Posterior vena cava (tissue), 2 donors: ENCODE results near the gene GRIK4. TPM values are rescaled to one million over a fixed set of nuclear protein-coding genes. Genes with fewer than 3 reads are reported as not detected.

Source experiments
- DNase-seq: peaks from one replicate; pipeline ENCODE4 v3.0.0-alpha.2; 2020; ENCODE audit warnings: low spot score
- intact Hi-C, 2 donors: fragments of 100-400 bp; cut with DNase I; formaldehyde crosslinking; loops; one replicate each; pipeline versions ENCODE4 v1.14.1 to v1.14.2; 2022 to 2023
- total RNA-seq, 2 donors: library from RNA; stranded (reverse); fragmentation: NEBNext Ultra II Directional; extraction: Animal tissue kit (Norgen Biotek cat#: 25700); gene quantifications; one replicate each; pipeline ENCODE4 v1.2.1, GENCODE V29; 2021
- donor health status: DM: yes; HTN: yes; CAD: no.
- donor health status: DM: yes; HTN: yes; CAD: no.

Gene GRIK4
- total RNA-seq, 2 donors from 2014 or later: 0.19 TPM; not detected in 1

GRCh38 chr11:120867531-120867930 is 356.0 kb downstream of the GRIK4 start:
- DNase-seq: no peak
- intact Hi-C loops: no loop called here

GRCh38 chr11:120867988-120868387 is 356.4 kb downstream of the GRIK4 start:
- intact Hi-C loops: no loop called here
- DNase-seq: no peak

- intact Hi-C loops: no loop called here
- DNase-seq: no peak
Observed at GRCh38 chr11:120869097-120869496, 357.5 kb downstream of the GRIK4 start.

- intact Hi-C loops: no loop called here
- no peak for DNase-seq
Observed at GRCh38 chr11:120869516-120870011, 358.0 kb downstream of the GRIK4 start.

- DNase-seq: no peak
- intact Hi-C loops: no loop called here
Observed at GRCh38 chr11:120871194-120871593, 359.6 kb downstream of the GRIK4 start.

- DNase-seq: no peak
- intact Hi-C loops: no loop called here
Observed at GRCh38 chr11:120871924-120872323, 360.4 kb downstream of the GRIK4 start.

- intact Hi-C loops: no loop called here
- DNase-seq: no peak
Observed at GRCh38 chr11:120873966-120874735, 362.6 kb downstream of the GRIK4 start.

- intact Hi-C loops: no loop called here
- DNase-seq: no peak
Observed at GRCh38 chr11:120875986-120876385, 364.4 kb downstream of the GRIK4 start.

- DNase-seq: no peak
- intact Hi-C loops: no loop called here
Observed at GRCh38 chr11:120877746-120878365, 366.3 kb downstream of the GRIK4 start.

- DNase-seq: no peak
- intact Hi-C loops: no loop called here
Observed at GRCh38 chr11:120878781-120879180, 367.2 kb downstream of the GRIK4 start.

GRCh38 chr11:120880498-120881175 is 369.1 kb downstream of the GRIK4 start:
- intact Hi-C loops: no loop called here
- no peak for DNase-seq

GRCh38 chr11:120881596-120881995 is 370.0 kb downstream of the GRIK4 start:
- intact Hi-C loops: no loop called here
- DNase-seq: no peak

GRCh38 chr11:120882175-120882574 is 370.6 kb downstream of the GRIK4 start:
- no peak for DNase-seq
- intact Hi-C loops: no loop called here

GRCh38 chr11:120883404-120884080 is 372.0 kb downstream of the GRIK4 start:
- DNase-seq: peak; percentile 87
- intact Hi-C loops: no loop called here

- intact Hi-C loops: no loop called here
- no peak for DNase-seq
Observed at GRCh38 chr11:120884154-120885020, 372.8 kb downstream of the GRIK4 start.

GRCh38 chr11:120890609-120891320 is 379.2 kb downstream of the GRIK4 start:
- no peak for DNase-seq
- intact Hi-C loops: no loop called here

GRCh38 chr11:120893440-120894201 is 382.1 kb downstream of the GRIK4 start:
- no peak for DNase-seq

More at GRCh38 chr11:120893440-120894201, 382.1 kb downstream of the GRIK4 start:
- intact Hi-C loops: loop anchor here in 1 of 2 donors (2.0 kb wide), 1 partner anchor 47 kb away; no protein-coding TSS in a partner anchor
